PC-3 (cell line): Measurements from ENCODE around the gene PTPRN2.

ENCODE experiments used
- CTCF ChIP-seq: fragments of 300-600 bp; sonication (generic); conservative IDR thresholded peaks from 2 replicates; pipeline ENCODE4 v1.5.1; 2017; ENCODE audit warnings: antibody characterized with exemption, low read depth, mild to moderate bottlenecking, low read length
- EZH2phosphoT487 ChIP-seq: fragments of 300-600 bp; sonication (generic); IDR thresholded peaks from 2 replicates; pipeline ENCODE4 v1.6.1; 2018; ENCODE audit warnings: mild to moderate bottlenecking, antibody characterized with exemption, low read length, borderline replicate concordance

GRCh38 chr7:157864911-157865310 lies 722.7 kb downstream of the PTPRN2 start:
- TF ChIP-seq CTCF, result no peak
- TF ChIP-seq EZH2phosphoT487, result no peak
